ENCODE data around the gene NCDN. TPM values are rescaled to one million over a fixed set of nuclear protein-coding genes. Genes with fewer than 3 reads are reported as not detected.

Gene NCDN
- total RNA-seq, 1 donor from 2014 or later = 26.1 TPM

- H3K36me3 ChIP-seq = peaks cover 38% of the 10 kb centered on the region
- no peaks in the 10 kb centered on the region for H3K27me3 ChIP-seq (ENCODE audit: low read depth)
- DNase-seq = no peak
- H3K4me3 ChIP-seq = no peak overlapping the region
- H3K4me1 ChIP-seq = peaks cover 62% of the 10 kb centered on the region
- intact Hi-C loops (cut with micrococcal nuclease) = no loop called here
- H3K9me3 ChIP-seq (replicated peaks) = no peaks in the 10 kb centered on the region
- TF ChIP-seq CTCF (IDR thresholded peaks at IDR 0.05; ENCODE audit: borderline replicate concordance) = no peak
- peak overlapping the region; percentile 39 for H3K27ac ChIP-seq (replicated peaks)
Measured at GRCh38 chr1:35554266-35555211, 3.1 kb upstream of the NCDN start.

- Histone ChIP-seq H3K36me3 (peaks cover 38% of the 10 kb centered on the region), H3K27ac (replicated peaks) (peak overlapping the region; percentile 39), H3K27me3 (ENCODE audit: low read depth) (no peaks in the 10 kb centered on the region), H3K9me3 (replicated peaks) (no peaks in the 10 kb centered on the region), H3K4me3 (peak overlapping the region; percentile 85), H3K4me1 (peaks cover 68% of the 10 kb centered on the region)
- TF ChIP-seq CTCF (IDR thresholded peaks at IDR 0.05; ENCODE audit: borderline replicate concordance) = no peak
- intact Hi-C loops (cut with micrococcal nuclease) = no loop called here
- no peak for DNase-seq
Measured at GRCh38 chr1:35555212-35555584, 2.4 kb upstream of the NCDN start.

GRCh38 chr1:35555601-35556477 is 1.8 kb upstream of the NCDN start:
- H3K9me3 ChIP-seq (replicated peaks) = no peaks in the 10 kb centered on the region
- TF ChIP-seq CTCF (IDR thresholded peaks at IDR 0.05; ENCODE audit: borderline replicate concordance) = no peak
- H3K27me3 ChIP-seq (ENCODE audit: low read depth) = no peaks in the 10 kb centered on the region
- peaks cover 74% of the 10 kb centered on the region for H3K4me1 ChIP-seq
- peak overlapping the region; percentile 85 for H3K4me3 ChIP-seq
- H3K27ac ChIP-seq (replicated peaks) = peak overlapping the region; percentile 99
- H3K36me3 ChIP-seq = peaks cover 33% of the 10 kb centered on the region
- DNase-seq = no peak
- intact Hi-C loops (cut with micrococcal nuclease) = no loop called here

GRCh38 chr1:35556484-35557117 is 998 bp upstream of the NCDN start:
- DNase-seq = no peak
- H3K27me3 ChIP-seq (ENCODE audit: low read depth) = no peaks in the 10 kb centered on the region
- H3K4me1 ChIP-seq = peaks cover 82% of the 10 kb centered on the region
- peak overlapping the region; percentile 99 for H3K27ac ChIP-seq (replicated peaks)
- intact Hi-C loops (cut with micrococcal nuclease) = no loop called here
- H3K4me3 ChIP-seq = peak overlapping the region; percentile 85
- H3K36me3 ChIP-seq = peaks cover 25% of the 10 kb centered on the region
- H3K9me3 ChIP-seq (replicated peaks) = no peaks in the 10 kb centered on the region
- TF ChIP-seq CTCF (IDR thresholded peaks at IDR 0.05; ENCODE audit: borderline replicate concordance) = no peak

GRCh38 chr1:35557118-35557610 is 435 bp upstream of the NCDN start, which contains the start of gene KIAA0319L:
KIAA0319L (minus strand) TSS chr1:35557403; CDS start chr1:35554491, 2,912 bp downstream.
- TF ChIP-seq CTCF (IDR thresholded peaks at IDR 0.05; ENCODE audit: borderline replicate concordance) = no peak
- H3K9me3 ChIP-seq (replicated peaks) = no peaks in the 10 kb centered on the region
- peaks cover 88% of the 10 kb centered on the region for H3K4me1 ChIP-seq
- intact Hi-C loops (cut with micrococcal nuclease) = no loop called here
- peak; percentile 90 for DNase-seq
- peak within 1 kb of the TSS; percentile 85 for H3K4me3 ChIP-seq
- H3K27me3 ChIP-seq (ENCODE audit: low read depth) = no peaks in the 10 kb centered on the region
- peaks cover 23% of the 10 kb centered on the region for H3K36me3 ChIP-seq
- H3K27ac ChIP-seq (replicated peaks) = peak within 1 kb of the TSS; percentile 99
